NCI-H1694 treated with DMSO at 0.1 percent for 48 hours (cell line): ENCODE results near the gene ZNF80.
"Not testable (repeated sequence)": the region's sequence is repeated elsewhere in the genome, so short reads cannot be mapped to it uniquely, and the experiment has no call there.

Experiments used
- DNase-seq: peaks from one replicate; lab custom pipeline; 2025; lab: John Stamatoyannopoulos, UW

Gene ZNF80

GRCh38 chr3:114237478-114237877 is at the start of gene ZNF80:
Gene ZNF80 (minus strand): TSS chr3:114237578. CDS start chr3:114237074, 504 bp downstream.
- not testable (repeated sequence) for DNase-seq

- DNase-seq: no peak
Observed at GRCh38 chr3:114286266-114286665, 48.9 kb upstream of the ZNF80 start.

GRCh38 chr3:114285648-114286230 is 48.4 kb upstream of the ZNF80 start:
- no peak for DNase-seq

- no peak for DNase-seq
Observed at GRCh38 chr3:114284644-114285043, 47.3 kb upstream of the ZNF80 start.

- not testable (repeated sequence) for DNase-seq
Observed at GRCh38 chr3:114276856-114277255, 39.5 kb upstream of the ZNF80 start.

- no peak for DNase-seq
Observed at GRCh38 chr3:114274929-114275328, 37.6 kb upstream of the ZNF80 start.

- no peak for DNase-seq
Observed at GRCh38 chr3:114272271-114272670, 34.9 kb upstream of the ZNF80 start.

- no peak for DNase-seq
Observed at GRCh38 chr3:114270019-114270418, 32.6 kb upstream of the ZNF80 start.

GRCh38 chr3:114260152-114260551 is 22.8 kb upstream of the ZNF80 start:
- DNase-seq: no peak

- DNase-seq: no peak
Observed at GRCh38 chr3:114259566-114259965, 22.2 kb upstream of the ZNF80 start.

GRCh38 chr3:114253505-114253904 is 16.1 kb upstream of the ZNF80 start:
- no peak for DNase-seq

- DNase-seq: no peak
Observed at GRCh38 chr3:114252954-114253353, 15.6 kb upstream of the ZNF80 start.

- DNase-seq: no peak
Observed at GRCh38 chr3:114242947-114243346, 5.6 kb upstream of the ZNF80 start.

GRCh38 chr3:114241262-114241661 is 3.9 kb upstream of the ZNF80 start:
- no peak for DNase-seq

- DNase-seq: not testable (repeated sequence)
Observed at GRCh38 chr3:114238146-114238785, 888 bp upstream of the ZNF80 start.

- no peak for DNase-seq
Observed at GRCh38 chr3:114235431-114235830, 1.9 kb downstream of the ZNF80 start.

- no peak for DNase-seq
Observed at GRCh38 chr3:114234745-114235144, 2.6 kb downstream of the ZNF80 start.

GRCh38 chr3:114231616-114232015 is 5.8 kb downstream of the ZNF80 start:
- no peak for DNase-seq

GRCh38 chr3:114227076-114227475 is 10.3 kb downstream of the ZNF80 start:
- DNase-seq: no peak

- DNase-seq: no peak
Observed at GRCh38 chr3:114226313-114226712, 11.1 kb downstream of the ZNF80 start.

- no peak for DNase-seq
Observed at GRCh38 chr3:114223143-114223542, 14.2 kb downstream of the ZNF80 start.

- no peak for DNase-seq
Observed at GRCh38 chr3:114221881-114222264, 15.5 kb downstream of the ZNF80 start.

GRCh38 chr3:114221165-114221880 is 16.1 kb downstream of the ZNF80 start:
- no peak for DNase-seq
